ENCODE data around the gene DEDD2.

DNA sequence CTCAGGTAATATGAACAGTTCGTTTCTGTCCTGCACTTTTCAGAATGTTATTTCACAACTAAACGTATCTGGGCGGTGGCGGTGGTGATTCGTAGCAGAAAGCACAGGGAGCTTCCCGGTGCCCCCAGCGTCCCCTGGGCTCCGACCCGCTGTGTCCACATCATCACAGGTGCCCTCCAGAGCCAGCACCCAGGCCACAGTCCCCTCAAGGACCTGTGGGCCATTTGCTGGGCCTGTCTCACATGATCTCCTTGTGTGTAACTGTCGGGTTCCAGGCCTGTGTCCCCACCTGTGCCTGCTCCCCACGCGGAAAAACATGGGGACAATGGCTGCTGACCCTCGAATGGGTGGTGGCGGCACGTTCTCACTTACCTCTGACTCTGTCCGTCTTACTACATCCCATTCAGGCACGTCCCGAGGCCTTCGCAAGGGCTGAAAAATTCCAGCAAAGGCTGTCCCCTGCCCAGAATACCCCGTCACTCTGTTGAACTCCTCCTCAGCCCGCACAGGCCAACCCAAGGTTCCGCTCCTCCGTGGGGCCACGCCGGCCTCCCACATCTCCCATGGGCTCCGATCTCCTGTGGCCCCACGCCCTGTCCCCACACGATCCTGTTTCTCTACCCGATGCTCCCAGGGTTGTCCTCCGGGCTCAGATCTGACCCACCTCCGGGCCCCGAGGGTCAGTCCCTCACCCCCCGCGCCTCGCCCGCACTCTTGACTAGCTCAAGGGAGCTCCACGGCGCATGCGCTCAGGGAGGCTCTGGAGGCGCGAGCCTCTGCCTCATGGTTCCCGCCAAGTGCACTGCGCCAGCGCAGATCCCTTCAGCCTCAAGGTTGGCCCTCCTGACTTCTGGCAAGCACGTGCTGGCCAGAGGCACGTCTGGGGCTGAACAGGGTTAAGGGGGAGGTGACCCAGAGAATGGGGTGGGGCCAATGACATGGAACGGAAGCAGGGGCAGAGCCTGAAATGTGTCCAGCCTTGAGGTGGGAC lies 21.2 kb downstream of the DEDD2 start:
- TF ChIP-seq EZH2 (IDR thresholded peaks at IDR 0.05; ENCODE audit: low read depth), result no peak
- TF ChIP-seq, protein P1, sequence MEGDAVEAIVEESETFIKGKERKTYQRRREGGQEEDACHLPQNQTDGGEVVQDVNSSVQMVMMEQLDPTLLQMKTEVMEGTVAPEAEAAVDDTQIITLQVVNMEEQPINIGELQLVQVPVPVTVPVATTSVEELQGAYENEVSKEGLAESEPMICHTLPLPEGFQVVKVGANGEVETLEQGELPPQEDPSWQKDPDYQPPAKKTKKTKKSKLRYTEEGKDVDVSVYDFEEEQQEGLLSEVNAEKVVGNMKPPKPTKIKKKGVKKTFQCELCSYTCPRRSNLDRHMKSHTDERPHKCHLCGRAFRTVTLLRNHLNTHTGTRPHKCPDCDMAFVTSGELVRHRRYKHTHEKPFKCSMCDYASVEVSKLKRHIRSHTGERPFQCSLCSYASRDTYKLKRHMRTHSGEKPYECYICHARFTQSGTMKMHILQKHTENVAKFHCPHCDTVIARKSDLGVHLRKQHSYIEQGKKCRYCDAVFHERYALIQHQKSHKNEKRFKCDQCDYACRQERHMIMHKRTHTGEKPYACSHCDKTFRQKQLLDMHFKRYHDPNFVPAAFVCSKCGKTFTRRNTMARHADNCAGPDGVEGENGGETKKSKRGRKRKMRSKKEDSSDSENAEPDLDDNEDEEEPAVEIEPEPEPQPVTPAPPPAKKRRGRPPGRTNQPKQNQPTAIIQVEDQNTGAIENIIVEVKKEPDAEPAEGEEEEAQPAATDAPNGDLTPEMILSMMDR (conservative IDR thresholded peaks at IDR 0.05), result no peak
